OCI-LY1 (cell line): Measurements from ENCODE around the gene SEMA3C.

Experiments used
- H2AFZ ChIP-seq: fragments of 200-600 bp; sonication (generic), shearing (Covaris generic); 2 replicates; pipeline ENCODE4 v1.6.0; 2014; ENCODE audit warnings: antibody characterized with exemption, mild to moderate bottlenecking, low read length
- H3F3A ChIP-seq: fragments of 200-600 bp; sonication (generic), shearing (Covaris generic); 2 replicates; pipeline ENCODE4 v1.6.0; 2014; ENCODE audit warnings: mild to moderate bottlenecking, antibody characterized with exemption, low read length, moderate library complexity; ENCODE audit not compliant: insufficient read depth
- H3K27ac ChIP-seq: fragments of 200-600 bp; sonication (generic); 2 replicates; pipeline ENCODE4 v1.5.1; 2014; ENCODE audit warnings: low read length, mixed run types, mild to moderate bottlenecking, low read depth; ENCODE audit not compliant: poor library complexity, severe bottlenecking
- H3K27me3 ChIP-seq: fragments of 200-600 bp; sonication (generic); 2 replicates; pipeline ENCODE4 v1.6.0; 2014; ENCODE audit warnings: antibody characterized with exemption, mild to moderate bottlenecking, low read length, moderate library complexity; ENCODE audit not compliant: insufficient read depth
- H3K36me3 ChIP-seq: fragments of 200-600 bp; sonication (generic); 2 replicates; pipeline ENCODE4 v1.6.1; 2014; ENCODE audit warnings: mild to moderate bottlenecking, antibody characterized with exemption, low read length, moderate library complexity, mixed read lengths; ENCODE audit not compliant: insufficient read depth
- H3K4me1 ChIP-seq: fragments of 200-600 bp; sonication (generic); 2 replicates; pipeline ENCODE4 v1.5.1; 2014; ENCODE audit warnings: mild to moderate bottlenecking, low read length, moderate library complexity; ENCODE audit not compliant: insufficient read depth, severe bottlenecking
- H3K4me2 ChIP-seq: fragments of 200-600 bp; sonication (generic), shearing (Covaris generic); 2 replicates; pipeline ENCODE4 v1.6.1; 2014; ENCODE audit warnings: low read length
- H3K4me3 ChIP-seq: fragments of 200-600 bp; sonication (generic); 2 replicates; pipeline ENCODE4 v1.5.1; 2014; ENCODE audit warnings: low read length, low read depth, mild to moderate bottlenecking, mixed read lengths; ENCODE audit not compliant: poor library complexity, severe bottlenecking
- H3K79me2 ChIP-seq: fragments of 200-600 bp; shearing (Covaris generic); 2 replicates; pipeline ENCODE4 v1.6.1; 2016; ENCODE audit warnings: mixed run types, low read length, mixed read lengths; ENCODE audit not compliant: insufficient read depth
- H3K9ac ChIP-seq: fragments of 200-600 bp; sonication (generic), shearing (Covaris generic); 2 replicates; pipeline ENCODE4 v1.6.1; 2014; ENCODE audit warnings: mild to moderate bottlenecking, low read length, mixed read lengths
- H3K9me2 ChIP-seq: fragments of 200-600 bp; sonication (generic), shearing (Covaris generic); 2 replicates; pipeline ENCODE4 v1.6.1; 2014; ENCODE audit warnings: low read depth, mild to moderate bottlenecking, low read length, mixed read lengths
- H3K9me3 ChIP-seq: fragments of 200-600 bp; shearing (Covaris generic); 2 replicates; pipeline ENCODE4 v1.6.1; 2014; ENCODE audit warnings: low read length, mixed read lengths
- H4K20me1 ChIP-seq: fragments of 200-600 bp; sonication (generic), shearing (Covaris generic); 2 replicates; pipeline ENCODE4 v1.6.0; 2016; ENCODE audit warnings: mild to moderate bottlenecking, low read length; ENCODE audit not compliant: insufficient read depth
- CTCF ChIP-seq: fragments of 200-600 bp; sonication (generic), shearing (Covaris generic); IDR thresholded peaks from 2 replicates; pipeline ENCODE4 v1.5.1; 2017; ENCODE audit warnings: mild to moderate bottlenecking, antibody characterized with exemption, low read length, moderate library complexity, mixed read lengths
- EZH2 ChIP-seq: fragments of 200-600 bp; sonication (generic), shearing (Covaris generic); IDR thresholded peaks from 2 replicates; pipeline ENCODE4 v1.8.0; 2017; ENCODE audit warnings: borderline replicate concordance, mixed run types, mild to moderate bottlenecking, antibody characterized with exemption, low read length, moderate library complexity, mixed read lengths

SEMA3C gene

GRCh38 chr7:80760292-80760691, 158.6 kb downstream of the SEMA3C start:
- H3K36me3 ChIP-seq: no peaks in the 10 kb centered on the region
- TF ChIP-seq CTCF: no peak
- no peak for TF ChIP-seq EZH2
- H3K9me2 ChIP-seq: no peaks in the 10 kb centered on the region

GRCh38 chr7:80752954-80753690, 165.7 kb downstream of the SEMA3C start:
- H3K36me3 ChIP-seq: no peaks in the 10 kb centered on the region
- H3K4me2 ChIP-seq: no peak overlapping the region
- no peak overlapping the region for H2AFZ ChIP-seq
- no peaks in the 10 kb centered on the region for H3K9me3 ChIP-seq
- no peak overlapping the region for H3K4me3 ChIP-seq
- no peaks in the 10 kb centered on the region for H3K27me3 ChIP-seq
- H3K79me2 ChIP-seq: no peaks in the 10 kb centered on the region
- no peaks in the 10 kb centered on the region for H3K4me1 ChIP-seq
- no peaks in the 10 kb centered on the region for H3F3A ChIP-seq
- H3K9ac ChIP-seq: no peak overlapping the region
- TF ChIP-seq CTCF: no peak
- no peak for TF ChIP-seq EZH2
- no peaks in the 10 kb centered on the region for H3K9me2 ChIP-seq
- H4K20me1 ChIP-seq: no peaks in the 10 kb centered on the region
- no peak overlapping the region for H3K27ac ChIP-seq

More at GRCh38 chr7:80760292-80760691, 158.6 kb downstream of the SEMA3C start:
- Histone ChIP-seq H4K20me1 (no peaks in the 10 kb centered on the region), H3K9me3 (no peaks in the 10 kb centered on the region), H3K9ac (no peak overlapping the region), H3K79me2 (no peaks in the 10 kb centered on the region), H3K27me3 (no peaks in the 10 kb centered on the region), H3K27ac (no peak overlapping the region), H3F3A (no peaks in the 10 kb centered on the region), H3K4me3 (no peak overlapping the region), H3K4me1 (no peaks in the 10 kb centered on the region), H3K4me2 (no peak overlapping the region), H2AFZ (no peak overlapping the region)

GRCh38 chr7:80749270-80749669, 169.6 kb downstream of the SEMA3C start:
- no peak overlapping the region for H3K27ac ChIP-seq
- no peaks in the 10 kb centered on the region for H3F3A ChIP-seq
- no peak overlapping the region for H3K4me2 ChIP-seq
- no peaks in the 10 kb centered on the region for H3K36me3 ChIP-seq
- H3K9me2 ChIP-seq: no peaks in the 10 kb centered on the region
- H3K9ac ChIP-seq: no peak overlapping the region
- H3K4me1 ChIP-seq: no peaks in the 10 kb centered on the region
- no peak overlapping the region for H3K4me3 ChIP-seq
- no peaks in the 10 kb centered on the region for H3K79me2 ChIP-seq
- no peak overlapping the region for H2AFZ ChIP-seq
- no peak for TF ChIP-seq EZH2
- TF ChIP-seq CTCF: no peak
- H4K20me1 ChIP-seq: no peaks in the 10 kb centered on the region
- H3K9me3 ChIP-seq: no peaks in the 10 kb centered on the region
- H3K27me3 ChIP-seq: no peaks in the 10 kb centered on the region
